T-helper 17 cell (primary cell): ENCODE results near the gene TAL2. TPM values are rescaled to one million over a fixed set of nuclear protein-coding genes. Genes with fewer than 3 reads are reported as not detected.

Experiments used
- ATAC-seq: fragments of 150-1000 bp; cut with Tn5 transposase; 2 replicates; pipeline ENCODE4 v1.10.0; 2021; ENCODE audit warnings: mild to moderate bottlenecking, moderate library complexity
- DNase-seq, 3 donors: peaks; one replicate each; pipeline versions ENCODE4 v3.0.0 to v3.0.0-alpha.2; 2020 to 2021
- H3K9me3 ChIP-seq: one replicate; pipeline ENCODE4 v1.7.0; 2013; ENCODE audit warnings: low read length, mild to moderate bottlenecking; ENCODE audit not compliant: control insufficient read depth, poor library complexity, severe bottlenecking
- H3K27ac Mint-ChIP-seq: one replicate; pipeline ENCODE4 v1.8.0; 2022; ENCODE audit warnings: mild to moderate bottlenecking, moderate library complexity, mixed read lengths
- H3K27me3 Mint-ChIP-seq: one replicate; pipeline ENCODE4 v1.8.0; 2022; ENCODE audit warnings: mixed read lengths
- H3K36me3 Mint-ChIP-seq: one replicate; pipeline ENCODE4 v1.8.0; 2022; ENCODE audit warnings: low read depth, mixed read lengths
- H3K4me1 Mint-ChIP-seq: one replicate; pipeline ENCODE4 v1.8.0; 2022; ENCODE audit warnings: mild to moderate bottlenecking, mixed read lengths
- H3K4me3 Mint-ChIP-seq: one replicate; pipeline ENCODE4 v1.8.0; 2022; ENCODE audit warnings: mild to moderate bottlenecking, moderate library complexity, mixed read lengths
- total RNA-seq, 4 donors: library from RNA in 2 of 4; stranded (reverse) in 2 of 4; gene quantifications; one replicate each; pipeline ENCODE4 v1.2.3 and lab custom pipeline; 2022 to 2026

TAL2 gene
- total RNA-seq (not detected), total RNA-seq (lab: John Stamatoyannopoulos, UW) (0 to 0.23 reads per million in 2 donors)

DNA sequence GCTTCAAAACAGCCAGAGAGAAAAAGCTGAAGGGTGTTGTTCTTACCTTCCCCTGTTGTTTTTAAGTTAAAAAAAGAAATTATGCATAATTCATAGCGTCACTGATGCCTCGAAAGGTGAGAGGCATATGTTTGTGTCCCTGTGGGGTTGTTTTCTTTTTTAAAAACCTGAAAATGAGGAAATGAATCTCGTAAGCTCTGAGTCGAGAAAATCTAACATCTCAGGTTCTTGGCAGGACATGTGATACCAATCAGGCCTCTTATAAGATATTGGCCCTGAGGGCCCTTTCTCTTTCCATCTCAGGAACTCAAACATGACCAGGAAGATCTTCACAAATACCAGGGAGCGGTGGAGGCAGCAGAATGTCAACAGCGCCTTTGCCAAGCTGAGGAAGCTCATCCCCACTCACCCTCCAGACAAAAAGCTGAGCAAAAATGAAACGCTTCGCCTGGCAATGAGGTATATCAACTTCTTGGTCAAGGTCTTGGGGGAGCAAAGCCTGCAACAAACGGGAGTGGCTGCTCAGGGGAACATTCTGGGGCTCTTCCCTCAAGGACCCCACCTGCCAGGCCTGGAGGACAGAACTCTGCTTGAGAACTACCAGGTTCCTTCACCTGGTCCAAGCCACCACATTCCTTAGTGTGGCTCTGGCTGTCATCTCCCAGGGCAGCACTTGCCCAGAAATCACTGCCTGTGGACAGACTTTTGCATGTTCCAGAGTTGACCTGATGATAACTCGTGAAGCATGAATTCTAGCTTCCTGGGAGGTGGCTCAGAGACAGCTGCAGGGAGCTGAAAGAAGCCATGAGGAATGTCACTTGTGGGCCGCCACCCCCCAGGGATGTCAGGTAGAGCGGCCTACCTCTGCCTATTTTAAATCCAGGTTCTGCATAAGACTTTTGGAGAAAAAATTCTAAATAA, at the start of gene TAL2:
TAL2 (plus strand) TSS at position 274 of the 921 bp plus-strand sequence; CDS start at position 314, 40 bp downstream.
- peaks cover 22% of the 10 kb centered on the region for H3K27me3 Mint-ChIP-seq
- H3K36me3 Mint-ChIP-seq, result peaks cover 3% of the 10 kb centered on the region
- no peaks in the 10 kb centered on the region for H3K4me1 Mint-ChIP-seq
- DNase-seq (no peak), ATAC-seq (peak; percentile 51)
- H3K9me3 ChIP-seq, result no peaks in the 10 kb centered on the region
- no peak within 1 kb of the TSS for H3K27ac Mint-ChIP-seq
- H3K4me3 Mint-ChIP-seq, result no peak within 1 kb of the TSS

DNA sequence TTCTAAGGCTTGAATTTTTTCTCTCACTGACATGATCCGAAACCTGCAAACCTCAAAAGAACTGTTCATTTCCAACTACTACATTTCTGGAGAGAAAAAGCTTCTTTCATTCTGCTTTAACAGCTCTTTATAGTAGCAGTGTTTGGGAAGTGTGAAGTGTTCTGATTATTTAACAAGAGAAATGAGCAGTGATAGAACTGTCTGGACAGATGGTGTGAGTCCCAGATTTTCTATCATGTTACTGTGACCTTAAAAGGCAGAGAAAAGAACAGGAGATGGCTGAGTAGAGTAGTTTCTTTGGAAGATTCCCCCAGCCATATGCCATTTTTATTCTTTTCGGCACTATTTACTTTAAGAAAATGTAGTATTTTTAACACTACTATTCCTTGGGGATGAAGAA, 41.3 kb upstream of the TAL2 start:
- no peaks in the 10 kb centered on the region for H3K9me3 ChIP-seq
- peaks cover 2% of the 10 kb centered on the region for H3K4me1 Mint-ChIP-seq
- H3K4me3 Mint-ChIP-seq, result no peak overlapping the region
- H3K27me3 Mint-ChIP-seq, result no peaks in the 10 kb centered on the region
- no peak for ATAC-seq
- H3K27ac Mint-ChIP-seq, result no peak overlapping the region
- H3K36me3 Mint-ChIP-seq, result peaks cover 9% of the 10 kb centered on the region
- DNase-seq, result no peak

DNA sequence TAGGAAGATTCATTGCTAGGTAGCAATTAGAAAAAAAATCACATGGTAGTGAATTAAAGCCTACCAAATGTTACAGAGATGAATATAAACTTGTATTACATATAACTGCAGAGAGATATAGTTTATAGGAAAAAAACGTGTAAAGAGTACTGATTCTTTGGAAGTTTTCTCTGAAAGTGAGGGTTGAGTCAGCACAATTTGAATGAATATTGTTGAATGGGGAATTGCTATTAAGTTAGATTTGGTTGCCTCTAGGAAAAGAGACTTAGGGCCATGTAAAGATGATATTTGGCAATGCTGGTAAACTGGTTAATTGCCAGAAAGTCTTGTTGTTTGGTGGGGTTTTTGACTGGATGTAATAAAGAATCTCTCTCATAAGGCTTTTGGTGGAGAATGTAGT, 37.2 kb upstream of the TAL2 start:
- Mint-ChIP-seq H3K36me3 (peaks cover 14% of the 10 kb centered on the region), H3K27ac (no peak overlapping the region), H3K27me3 (no peaks in the 10 kb centered on the region), H3K4me3 (no peak overlapping the region), H3K4me1 (peaks cover 2% of the 10 kb centered on the region)
- ATAC-seq, result no peak
- no peaks in the 10 kb centered on the region for H3K9me3 ChIP-seq
- DNase-seq, result no peak

DNA sequence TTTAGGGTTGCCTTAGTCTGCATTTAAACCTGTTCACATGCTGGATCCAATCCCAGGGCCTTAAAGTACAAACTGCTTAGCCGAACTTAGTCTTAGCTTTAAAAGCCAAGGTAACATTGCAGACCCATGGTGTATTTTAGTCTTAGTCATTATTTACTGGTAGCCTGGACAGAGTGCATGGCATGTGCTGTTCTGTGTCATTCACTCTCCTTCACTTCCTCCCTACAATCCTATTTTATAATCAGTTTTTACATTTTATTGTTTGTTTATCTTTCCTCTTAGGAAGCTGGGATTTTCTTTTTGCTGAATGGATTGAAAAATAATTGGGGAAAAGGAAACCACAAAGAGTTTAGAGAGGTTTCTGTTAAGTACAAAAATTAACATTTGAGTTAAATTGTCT, 29.4 kb upstream of the TAL2 start:
- no peak overlapping the region for H3K27ac Mint-ChIP-seq
- H3K27me3 Mint-ChIP-seq, result no peaks in the 10 kb centered on the region
- H3K9me3 ChIP-seq, result no peaks in the 10 kb centered on the region
- no peak overlapping the region for H3K4me3 Mint-ChIP-seq
- no peak for ATAC-seq
- DNase-seq, result no peak
- no peaks in the 10 kb centered on the region for H3K4me1 Mint-ChIP-seq
- H3K36me3 Mint-ChIP-seq, result peaks cover 8% of the 10 kb centered on the region

DNA sequence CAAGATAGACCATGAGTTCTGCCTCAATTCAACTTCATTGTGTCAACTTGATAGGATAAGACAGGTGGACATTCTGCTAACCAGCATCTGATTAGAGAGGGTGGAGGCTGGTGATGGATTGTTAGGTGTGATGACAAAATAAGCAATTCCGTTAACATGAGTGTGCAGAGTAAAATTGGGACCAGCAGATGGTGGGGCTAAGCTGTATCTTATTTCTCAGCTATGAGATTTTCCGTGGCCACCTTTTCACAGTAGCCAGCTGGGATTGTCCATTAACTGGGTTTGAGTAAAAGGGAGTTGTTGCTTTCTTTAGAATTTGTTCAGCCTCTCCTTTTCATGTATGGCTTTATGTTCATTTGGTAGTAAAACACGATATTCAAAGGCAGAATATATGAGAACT, 28.8 kb upstream of the TAL2 start:
- H3K4me1 Mint-ChIP-seq, result no peaks in the 10 kb centered on the region
- H3K27ac Mint-ChIP-seq, result no peak overlapping the region
- no peaks in the 10 kb centered on the region for H3K9me3 ChIP-seq
- ATAC-seq, result no peak
- no peaks in the 10 kb centered on the region for H3K27me3 Mint-ChIP-seq
- H3K4me3 Mint-ChIP-seq, result no peak overlapping the region
- H3K36me3 Mint-ChIP-seq, result peaks cover 8% of the 10 kb centered on the region
- no peak for DNase-seq

DNA sequence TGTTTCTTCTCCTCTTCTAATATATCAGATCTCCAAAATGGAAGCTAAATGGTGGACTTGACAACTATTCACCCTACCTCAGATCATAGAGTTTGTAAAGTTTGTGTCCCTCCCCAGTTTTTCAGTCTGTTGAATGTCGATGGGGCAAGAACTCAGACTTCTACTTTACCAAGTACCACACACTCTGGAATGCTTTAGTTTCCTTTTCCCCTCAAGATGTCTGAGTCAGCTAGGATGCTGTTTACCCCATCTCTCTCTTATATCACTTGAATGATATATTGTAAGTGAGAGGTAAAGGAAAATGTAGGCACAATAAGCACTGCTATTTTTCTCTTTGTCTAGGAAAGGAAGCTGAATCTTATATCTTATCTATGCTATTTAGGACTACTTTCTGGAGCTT, 25.9 kb upstream of the TAL2 start:
- DNase-seq (no peak), ATAC-seq (no peak)
- no peaks in the 10 kb centered on the region for H3K4me1 Mint-ChIP-seq
- no peaks in the 10 kb centered on the region for H3K9me3 ChIP-seq
- peaks cover 5% of the 10 kb centered on the region for H3K36me3 Mint-ChIP-seq
- H3K27ac Mint-ChIP-seq, result no peak overlapping the region
- H3K27me3 Mint-ChIP-seq, result no peaks in the 10 kb centered on the region
- H3K4me3 Mint-ChIP-seq, result no peak overlapping the region

DNA sequence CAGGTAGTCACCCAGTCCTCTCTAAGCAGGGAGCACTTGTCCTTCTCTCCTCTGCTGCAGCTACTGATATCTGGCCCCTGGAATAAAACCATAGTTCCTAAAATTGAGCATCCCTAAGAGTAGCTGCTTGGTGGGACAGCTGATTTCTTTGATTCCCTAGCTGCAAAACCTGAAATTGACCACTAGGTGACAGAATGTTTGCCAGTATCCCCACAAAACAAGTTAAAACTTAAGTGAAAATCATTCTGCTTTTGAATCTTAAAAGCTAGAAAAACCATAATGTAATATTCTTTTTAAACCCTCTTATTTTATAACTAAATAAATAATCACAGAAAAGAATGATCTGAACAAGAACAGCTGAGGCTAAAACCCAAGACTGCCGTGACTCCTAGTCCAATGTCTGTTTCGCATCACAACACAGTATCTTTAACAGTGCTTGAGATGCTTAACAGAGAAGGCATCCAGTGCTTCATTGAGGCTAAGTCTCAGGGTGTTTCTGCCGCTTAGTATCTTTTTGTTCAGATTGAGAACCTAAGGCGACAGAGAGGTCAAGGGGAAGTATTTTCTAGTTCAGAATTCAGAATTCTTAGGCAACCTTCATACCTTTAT, 24.4 kb upstream of the TAL2 start:
- Mint-ChIP-seq H3K36me3 (peaks cover 5% of the 10 kb centered on the region), H3K27ac (no peak overlapping the region), H3K4me3 (no peak overlapping the region), H3K27me3 (no peaks in the 10 kb centered on the region), H3K4me1 (no peaks in the 10 kb centered on the region)
- H3K9me3 ChIP-seq, result no peaks in the 10 kb centered on the region
- ATAC-seq (no peak), DNase-seq (no peak)

DNA sequence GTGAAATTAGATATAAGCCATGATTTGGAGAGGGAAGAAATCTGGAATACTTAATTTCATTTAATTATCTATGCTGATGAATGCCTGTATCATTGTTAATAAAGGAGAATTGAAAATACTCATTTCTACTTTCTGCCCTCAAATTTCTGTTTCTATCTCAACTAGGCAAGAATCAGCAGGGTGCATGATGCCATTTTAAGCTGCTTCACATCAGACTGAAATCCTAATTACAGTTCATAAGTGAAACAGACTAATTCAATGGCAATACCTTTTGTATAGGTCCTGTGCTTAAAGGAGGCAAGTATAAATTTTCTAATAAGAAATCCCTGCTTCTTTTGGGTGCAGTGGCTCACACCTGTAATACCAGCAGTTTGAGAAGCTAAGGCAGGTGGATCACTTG, 22.3 kb upstream of the TAL2 start:
- ATAC-seq, result no peak
- no peak for DNase-seq
- no peaks in the 10 kb centered on the region for H3K4me1 Mint-ChIP-seq
- H3K9me3 ChIP-seq, result no peaks in the 10 kb centered on the region
- no peak overlapping the region for H3K27ac Mint-ChIP-seq
- H3K36me3 Mint-ChIP-seq, result peaks cover 5% of the 10 kb centered on the region
- H3K4me3 Mint-ChIP-seq, result no peak overlapping the region
- no peaks in the 10 kb centered on the region for H3K27me3 Mint-ChIP-seq

DNA sequence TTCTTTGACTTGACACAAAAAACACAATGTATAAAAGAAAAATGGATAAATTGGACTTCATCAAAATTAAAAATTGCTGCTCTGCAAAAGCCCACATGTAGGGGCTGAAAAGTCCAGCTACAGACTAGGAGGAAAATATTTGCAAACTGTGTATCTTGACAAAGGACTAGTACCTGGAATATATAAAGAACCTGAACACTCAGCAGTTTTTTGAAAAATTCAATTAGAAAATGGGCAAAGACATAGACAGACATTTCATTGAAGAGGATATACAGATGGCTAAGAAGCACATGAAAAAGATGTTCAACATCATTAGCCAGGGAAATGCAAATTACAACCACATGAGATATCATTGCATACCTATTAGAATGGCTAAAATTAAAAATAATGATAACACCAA, 18.5 kb upstream of the TAL2 start:
- ATAC-seq (no peak), DNase-seq (no peak)
- no peak overlapping the region for H3K4me3 Mint-ChIP-seq
- peaks cover 3% of the 10 kb centered on the region for H3K36me3 Mint-ChIP-seq
- no peaks in the 10 kb centered on the region for H3K4me1 Mint-ChIP-seq
- H3K9me3 ChIP-seq, result no peaks in the 10 kb centered on the region
- H3K27me3 Mint-ChIP-seq, result no peaks in the 10 kb centered on the region
- no peak overlapping the region for H3K27ac Mint-ChIP-seq

DNA sequence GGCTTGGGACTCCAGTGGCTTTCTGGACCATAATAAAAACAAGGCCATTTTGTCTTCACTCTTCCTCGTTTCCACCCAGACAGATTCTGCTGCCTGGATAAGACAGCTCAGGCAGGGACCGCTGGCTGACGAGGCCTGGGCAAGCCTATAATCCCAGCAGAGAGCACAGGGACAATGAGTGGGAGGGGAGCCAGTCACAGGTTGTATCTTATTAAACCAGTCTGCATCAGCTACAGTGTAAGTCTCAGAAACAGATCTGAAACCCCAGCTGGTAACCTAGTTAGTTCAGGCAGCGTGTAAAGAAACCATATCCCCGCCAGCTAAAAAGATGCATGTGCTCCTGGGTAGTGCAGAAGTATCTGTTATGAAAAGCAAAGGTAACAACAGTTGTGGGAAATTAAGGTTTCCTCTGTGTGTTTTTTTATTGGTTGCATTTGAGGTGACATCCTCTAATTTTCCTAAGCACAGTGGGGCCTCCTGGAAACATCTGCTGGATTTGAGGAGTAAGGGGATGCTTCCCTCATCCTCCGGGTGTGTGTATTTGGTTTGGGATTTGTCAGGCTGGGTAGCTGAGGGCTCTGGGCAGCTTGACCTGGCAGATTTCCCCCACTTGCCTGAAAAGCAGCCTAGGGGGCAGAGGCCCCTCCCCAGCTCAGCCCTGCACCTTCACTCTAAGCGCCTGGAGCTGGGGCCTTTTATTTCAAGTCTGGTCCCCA, 15.2 kb upstream of the TAL2 start:
- ATAC-seq (no peak), DNase-seq (no peak)
- H3K27me3 Mint-ChIP-seq, result no peaks in the 10 kb centered on the region
- no peak overlapping the region for H3K4me3 Mint-ChIP-seq
- no peak overlapping the region for H3K27ac Mint-ChIP-seq
- H3K9me3 ChIP-seq, result no peaks in the 10 kb centered on the region
- H3K4me1 Mint-ChIP-seq, result no peaks in the 10 kb centered on the region
- peaks cover 3% of the 10 kb centered on the region for H3K36me3 Mint-ChIP-seq

DNA sequence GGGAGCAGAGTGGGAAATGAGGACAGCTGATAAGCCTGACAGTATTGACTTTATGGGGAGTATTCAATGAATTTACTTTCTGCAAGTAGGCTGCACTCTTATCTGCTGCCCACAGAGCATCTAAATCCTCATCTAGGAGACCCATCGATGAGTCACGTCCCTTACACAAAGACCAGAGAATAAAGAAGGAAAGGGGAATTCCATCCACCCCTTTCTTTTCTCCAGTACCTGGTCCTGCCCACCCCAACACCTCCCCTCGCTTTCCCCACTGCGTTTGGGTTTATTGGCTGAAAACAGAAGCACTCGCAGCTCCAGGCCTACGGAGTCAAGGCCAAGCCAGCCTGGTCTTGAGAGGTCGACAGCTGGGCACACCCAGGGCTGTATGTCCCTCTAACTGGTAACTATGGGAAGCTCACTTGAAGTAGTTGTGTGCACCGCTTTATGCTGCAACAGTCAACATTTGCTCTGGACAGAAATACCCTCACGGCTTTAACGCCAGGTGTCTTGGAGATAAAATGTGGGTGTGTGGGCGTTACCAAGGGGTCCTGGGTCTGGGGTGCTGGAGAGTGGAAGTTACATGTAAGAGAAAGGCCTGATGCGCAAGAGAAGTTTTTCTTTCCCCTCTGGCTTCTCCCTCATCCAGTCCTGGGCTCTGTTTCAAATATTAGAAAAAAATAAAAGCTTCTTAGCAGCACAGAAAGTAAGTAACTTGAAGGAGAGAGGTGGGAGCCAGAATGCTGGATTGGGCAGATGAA, 14.5 kb upstream of the TAL2 start:
- no peak for ATAC-seq
- H3K27ac Mint-ChIP-seq, result no peak overlapping the region
- H3K9me3 ChIP-seq, result no peaks in the 10 kb centered on the region
- no peaks in the 10 kb centered on the region for H3K4me1 Mint-ChIP-seq
- H3K4me3 Mint-ChIP-seq, result no peak overlapping the region
- H3K36me3 Mint-ChIP-seq, result peaks cover 3% of the 10 kb centered on the region
- no peak for DNase-seq
- H3K27me3 Mint-ChIP-seq, result no peaks in the 10 kb centered on the region

DNA sequence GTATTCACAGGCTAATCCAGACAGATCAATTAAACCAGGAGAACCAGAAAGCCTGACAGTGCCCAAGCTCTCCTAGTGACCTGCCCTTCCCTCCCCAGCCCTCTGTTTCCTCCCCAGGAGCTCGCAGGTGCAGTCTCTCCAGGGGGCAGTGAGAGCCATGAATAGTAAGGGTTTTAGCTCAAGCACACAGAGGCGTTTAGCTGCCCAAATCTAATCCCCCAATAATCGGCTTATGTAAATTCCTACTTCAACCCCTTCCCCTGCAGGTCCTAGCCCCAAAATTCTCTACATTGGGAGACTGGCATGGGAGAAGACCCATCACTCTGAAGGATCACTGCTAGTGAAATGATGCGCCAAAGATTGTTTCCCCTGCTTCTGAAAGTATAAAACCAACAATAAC, 10.5 kb upstream of the TAL2 start:
- no peak for DNase-seq
- H3K9me3 ChIP-seq, result no peaks in the 10 kb centered on the region
- peaks cover 4% of the 10 kb centered on the region for H3K36me3 Mint-ChIP-seq
- ATAC-seq, result no peak
- H3K27ac Mint-ChIP-seq, result no peak overlapping the region
- no peak overlapping the region for H3K4me3 Mint-ChIP-seq
- peaks cover 18% of the 10 kb centered on the region for H3K27me3 Mint-ChIP-seq
- peaks cover 12% of the 10 kb centered on the region for H3K4me1 Mint-ChIP-seq
